ENCODE data around the gene MBNL1. TPM values are rescaled to one million over a fixed set of nuclear protein-coding genes. Genes with fewer than 3 reads are reported as not detected.

MBNL1 gene
- total RNA-seq, 1 donor from 2014 or later = 172 TPM

DNA sequence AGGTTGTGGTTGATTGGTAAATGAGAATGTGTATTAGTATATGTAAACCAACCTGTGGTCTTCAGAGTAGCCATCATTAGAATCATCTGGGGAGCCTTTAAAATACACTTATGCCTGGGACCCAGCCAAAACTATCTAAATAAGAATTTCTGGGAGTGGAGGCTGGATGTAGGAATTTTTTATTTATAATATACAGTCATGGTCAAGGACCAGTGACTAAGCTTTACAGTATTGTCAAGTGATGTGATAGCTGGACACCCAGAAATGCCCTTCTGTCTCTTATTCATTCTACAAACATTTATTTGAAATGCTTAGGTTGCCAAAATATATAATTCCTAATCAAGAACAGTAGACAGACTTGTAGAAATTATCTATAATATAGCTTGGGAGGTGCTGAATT, 132.2 kb downstream of the MBNL1 start:
- H3K4me3 ChIP-seq = no peak overlapping the region
- H3K27ac ChIP-seq (replicated peaks) = peak overlapping the region; percentile 87
- no peaks in the 10 kb centered on the region for H3K9me3 ChIP-seq (replicated peaks)
- TF ChIP-seq, protein P1, sequence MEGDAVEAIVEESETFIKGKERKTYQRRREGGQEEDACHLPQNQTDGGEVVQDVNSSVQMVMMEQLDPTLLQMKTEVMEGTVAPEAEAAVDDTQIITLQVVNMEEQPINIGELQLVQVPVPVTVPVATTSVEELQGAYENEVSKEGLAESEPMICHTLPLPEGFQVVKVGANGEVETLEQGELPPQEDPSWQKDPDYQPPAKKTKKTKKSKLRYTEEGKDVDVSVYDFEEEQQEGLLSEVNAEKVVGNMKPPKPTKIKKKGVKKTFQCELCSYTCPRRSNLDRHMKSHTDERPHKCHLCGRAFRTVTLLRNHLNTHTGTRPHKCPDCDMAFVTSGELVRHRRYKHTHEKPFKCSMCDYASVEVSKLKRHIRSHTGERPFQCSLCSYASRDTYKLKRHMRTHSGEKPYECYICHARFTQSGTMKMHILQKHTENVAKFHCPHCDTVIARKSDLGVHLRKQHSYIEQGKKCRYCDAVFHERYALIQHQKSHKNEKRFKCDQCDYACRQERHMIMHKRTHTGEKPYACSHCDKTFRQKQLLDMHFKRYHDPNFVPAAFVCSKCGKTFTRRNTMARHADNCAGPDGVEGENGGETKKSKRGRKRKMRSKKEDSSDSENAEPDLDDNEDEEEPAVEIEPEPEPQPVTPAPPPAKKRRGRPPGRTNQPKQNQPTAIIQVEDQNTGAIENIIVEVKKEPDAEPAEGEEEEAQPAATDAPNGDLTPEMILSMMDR (IDR thresholded peaks at IDR 0.05; ENCODE audit: borderline replicate concordance) = no peak
- H3K36me3 ChIP-seq = no peaks in the 10 kb centered on the region
- DNase-seq = no peak
- H3K27me3 ChIP-seq (ENCODE audit: low read depth) = no peaks in the 10 kb centered on the region
- H3K4me1 ChIP-seq = peaks cover 100% of the 10 kb centered on the region
- intact Hi-C loops (cut with micrococcal nuclease) = no loop called here

DNA sequence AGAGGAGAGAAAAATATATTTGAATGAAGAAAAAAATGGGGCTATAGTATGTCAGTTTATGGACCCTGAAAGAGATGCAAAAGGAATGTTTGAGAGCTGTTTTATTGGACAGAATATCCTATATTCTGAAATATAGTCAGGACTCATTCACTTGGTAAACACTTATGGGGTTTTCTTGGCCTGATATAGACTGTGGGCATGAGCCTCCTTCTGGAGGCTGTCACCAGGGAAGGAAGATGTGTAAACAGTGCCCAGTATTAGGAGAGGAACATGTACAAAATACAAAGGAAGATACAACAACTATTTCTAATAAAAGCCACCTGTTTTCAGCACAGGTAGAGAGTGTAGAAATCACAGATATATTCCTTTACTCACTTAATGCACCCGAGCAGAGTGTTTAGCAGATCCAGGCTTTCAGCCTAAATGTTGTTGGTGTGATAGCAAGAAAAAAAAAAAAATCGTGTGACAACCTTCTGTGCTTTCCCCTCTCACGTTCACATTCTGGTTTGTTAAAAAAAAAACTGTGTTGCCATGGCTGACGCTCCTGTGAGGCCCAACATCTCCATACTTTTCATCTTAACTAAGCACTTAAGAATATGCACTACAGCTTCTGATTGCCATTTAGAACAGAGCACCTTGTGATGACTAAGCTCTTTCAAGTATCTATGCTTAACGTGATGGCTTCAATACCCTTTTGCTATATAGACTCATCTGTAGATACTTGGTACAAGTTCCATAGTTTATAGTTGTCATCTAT, 134.1 kb downstream of the MBNL1 start:
- Histone ChIP-seq H3K27ac (replicated peaks) (peak overlapping the region; percentile 87), H3K36me3 (no peaks in the 10 kb centered on the region), H3K4me3 (peak overlapping the region; percentile 5), H3K27me3 (ENCODE audit: low read depth) (no peaks in the 10 kb centered on the region), H3K9me3 (replicated peaks) (no peaks in the 10 kb centered on the region), H3K4me1 (peaks cover 97% of the 10 kb centered on the region)
- TF ChIP-seq, protein P1 (IDR thresholded peaks at IDR 0.05; ENCODE audit: borderline replicate concordance) = no peak
- intact Hi-C loops (cut with micrococcal nuclease) = no loop called here
- no peak for DNase-seq

DNA sequence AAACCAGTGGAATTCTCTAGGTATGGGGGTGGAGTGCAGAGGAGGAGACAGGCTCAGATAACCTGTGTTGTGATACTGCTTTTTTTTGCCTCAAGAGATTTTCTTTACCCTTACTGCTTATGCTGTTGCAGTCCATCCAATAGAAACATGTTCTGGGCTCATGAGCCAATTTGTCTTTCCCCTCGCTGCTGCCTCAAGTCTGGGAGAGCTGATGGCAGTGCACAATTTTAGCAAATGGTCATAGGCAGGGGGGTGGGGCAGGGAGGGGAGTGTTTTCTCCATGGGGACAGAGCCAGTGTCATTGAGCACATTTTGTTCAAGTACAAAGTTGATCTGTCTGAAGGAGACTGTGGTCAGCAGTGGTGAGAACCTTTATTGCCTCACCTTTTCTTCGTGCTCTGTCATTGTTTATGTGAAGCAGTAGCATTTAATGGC, 134.9 kb downstream of the MBNL1 start:
- Histone ChIP-seq H3K27me3 (ENCODE audit: low read depth) (no peaks in the 10 kb centered on the region), H3K9me3 (replicated peaks) (no peaks in the 10 kb centered on the region), H3K4me3 (peak overlapping the region; percentile 5), H3K4me1 (peaks cover 97% of the 10 kb centered on the region), H3K36me3 (no peaks in the 10 kb centered on the region), H3K27ac (replicated peaks) (peak overlapping the region; percentile 87)
- peak; percentile 78 for DNase-seq
- intact Hi-C loops (cut with micrococcal nuclease) = no loop called here
- TF ChIP-seq, protein P1 (IDR thresholded peaks at IDR 0.05; ENCODE audit: borderline replicate concordance) = no peak

DNA sequence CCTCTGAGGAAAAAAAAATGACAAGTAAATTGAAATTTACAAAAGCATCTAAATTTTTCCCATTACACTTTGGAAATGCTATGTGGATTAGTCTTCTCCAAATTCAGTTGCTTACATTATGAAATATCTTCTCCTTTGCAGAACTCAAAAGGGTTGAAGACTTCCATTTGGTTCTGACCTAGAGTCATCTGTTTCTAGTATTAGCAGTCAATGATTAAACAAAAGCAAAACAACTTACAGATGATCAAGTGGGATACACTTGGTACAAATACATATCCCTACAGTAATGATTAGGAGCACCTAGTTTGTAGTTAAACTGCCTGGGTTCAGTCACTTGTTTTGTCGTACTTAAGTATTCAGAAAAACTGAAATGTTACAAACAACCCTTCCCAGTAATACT, 136.2 kb downstream of the MBNL1 start:
- Histone ChIP-seq H3K27me3 (ENCODE audit: low read depth) (no peaks in the 10 kb centered on the region), H3K4me3 (no peak overlapping the region), H3K9me3 (replicated peaks) (no peaks in the 10 kb centered on the region), H3K27ac (replicated peaks) (peak overlapping the region; percentile 87), H3K36me3 (no peaks in the 10 kb centered on the region), H3K4me1 (peaks cover 97% of the 10 kb centered on the region)
- DNase-seq = no peak
- intact Hi-C loops (cut with micrococcal nuclease) = no loop called here
- TF ChIP-seq, protein P1 (IDR thresholded peaks at IDR 0.05; ENCODE audit: borderline replicate concordance) = no peak

DNA sequence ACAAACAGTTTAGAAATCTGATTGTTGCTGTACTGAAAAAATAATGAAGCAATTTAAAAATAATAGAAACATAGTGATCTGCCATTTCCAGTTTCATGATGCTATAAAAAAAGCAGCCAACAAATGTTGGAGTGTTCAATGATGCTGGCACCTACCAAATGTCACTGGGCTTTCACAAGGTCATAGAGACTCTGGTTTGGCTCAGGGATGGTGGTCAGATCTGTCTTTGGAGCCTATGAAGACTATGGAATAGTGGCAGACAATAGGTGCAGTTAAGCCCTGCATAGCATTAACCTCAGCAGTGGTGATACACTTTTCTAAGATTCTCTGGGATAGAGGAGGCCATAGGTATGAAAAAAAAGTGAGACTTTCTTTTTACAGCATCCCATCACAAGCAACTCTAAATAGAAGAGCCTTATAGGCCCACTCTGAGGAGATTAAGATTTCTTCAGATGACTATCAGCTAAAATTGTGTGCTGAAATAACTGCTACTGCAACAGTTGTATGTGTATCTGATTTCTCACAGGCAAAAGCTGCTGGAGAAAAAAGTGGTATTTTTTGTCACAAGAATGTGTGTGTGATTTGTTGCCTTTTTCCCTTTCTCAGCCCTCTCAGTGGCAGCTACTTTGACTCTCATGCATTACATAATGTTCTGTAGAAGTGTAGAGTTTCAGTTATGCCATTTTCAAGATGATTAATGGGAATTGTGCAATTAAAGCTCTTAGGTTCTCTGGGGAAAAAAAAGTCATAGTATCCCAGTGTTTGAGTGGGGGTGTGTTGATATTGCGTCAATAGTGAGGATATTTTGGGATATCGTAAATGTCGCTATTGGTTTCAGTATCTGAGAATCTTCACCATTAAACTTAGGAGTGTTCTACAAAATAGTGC, 137.4 kb downstream of the MBNL1 start:
- Histone ChIP-seq H3K9me3 (replicated peaks) (no peaks in the 10 kb centered on the region), H3K4me1 (peaks cover 94% of the 10 kb centered on the region), H3K27me3 (ENCODE audit: low read depth) (no peaks in the 10 kb centered on the region), H3K27ac (replicated peaks) (peak overlapping the region; percentile 87), H3K4me3 (peak overlapping the region; percentile 36), H3K36me3 (no peaks in the 10 kb centered on the region)
- DNase-seq = no peak
- TF ChIP-seq, protein P1 (IDR thresholded peaks at IDR 0.05; ENCODE audit: borderline replicate concordance) = no peak
- intact Hi-C loops (cut with micrococcal nuclease) = no loop called here
